ELR (cell line): ENCODE measurements around the gene TUT7.

Experiments
- DNase-seq: peaks from one replicate; pipeline ENCODE4 v3.0.0-alpha.2; 2015; ENCODE audit warnings: low read depth

Gene TUT7

DNA sequence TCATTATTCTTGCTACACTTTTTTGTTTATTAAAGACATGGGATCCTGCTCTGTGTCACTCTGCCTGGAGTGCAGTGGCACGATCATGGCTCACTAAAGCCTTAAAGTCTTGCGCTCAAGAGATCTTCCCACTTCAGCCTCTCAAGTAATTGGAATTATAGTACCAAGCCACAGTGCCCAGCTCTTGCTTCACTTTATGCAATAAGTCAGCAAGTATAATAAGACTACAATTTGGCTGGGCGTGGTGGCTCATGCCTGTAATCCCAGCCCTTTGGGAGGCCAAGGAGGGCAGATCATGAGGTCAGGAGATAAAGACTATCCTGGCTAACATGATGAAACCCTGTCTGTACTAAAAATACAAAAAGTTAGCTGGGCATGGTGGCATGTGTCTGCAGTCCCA, 100.6 kb downstream of the TUT7 start:
- DNase-seq: no peak

DNA sequence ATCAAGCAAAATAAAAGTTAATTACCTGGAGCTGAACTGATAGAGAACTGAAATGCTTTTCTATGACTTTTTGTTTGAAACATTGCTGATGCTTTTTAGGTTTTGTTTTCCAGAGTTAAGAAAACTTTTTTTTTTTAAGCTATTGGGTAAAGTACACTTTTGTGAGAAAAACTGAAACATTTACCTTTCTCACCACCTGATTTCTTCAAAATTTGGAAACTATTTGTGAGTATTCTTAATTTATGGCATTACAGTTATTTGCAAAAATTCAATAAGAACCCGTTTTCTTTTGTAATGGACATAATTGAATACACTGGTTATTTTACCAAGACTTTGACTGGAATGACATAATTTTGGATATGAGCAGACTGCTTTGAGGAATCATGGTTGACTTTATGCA, 101.3 kb downstream of the TUT7 start:
- no peak for DNase-seq

DNA sequence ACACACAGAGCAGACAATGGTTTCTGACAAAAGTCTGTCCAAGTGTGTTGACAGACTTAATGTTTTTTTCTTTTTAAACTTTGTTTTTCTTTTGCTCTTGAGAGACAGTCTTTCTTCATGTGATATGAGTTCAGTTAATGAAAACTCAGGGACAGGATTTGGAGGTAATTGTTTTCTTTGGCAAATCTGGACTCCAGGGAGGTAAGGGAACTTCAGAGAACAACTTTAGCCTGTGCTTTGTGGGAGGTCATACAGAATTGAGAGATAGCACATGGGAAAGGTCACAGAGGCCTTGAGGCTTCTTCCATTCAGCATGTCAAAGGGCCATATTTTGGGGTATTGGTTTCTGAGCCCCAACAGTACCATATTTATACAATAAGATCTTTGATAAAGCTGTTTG, 104.1 kb downstream of the TUT7 start:
- no peak for DNase-seq

DNA sequence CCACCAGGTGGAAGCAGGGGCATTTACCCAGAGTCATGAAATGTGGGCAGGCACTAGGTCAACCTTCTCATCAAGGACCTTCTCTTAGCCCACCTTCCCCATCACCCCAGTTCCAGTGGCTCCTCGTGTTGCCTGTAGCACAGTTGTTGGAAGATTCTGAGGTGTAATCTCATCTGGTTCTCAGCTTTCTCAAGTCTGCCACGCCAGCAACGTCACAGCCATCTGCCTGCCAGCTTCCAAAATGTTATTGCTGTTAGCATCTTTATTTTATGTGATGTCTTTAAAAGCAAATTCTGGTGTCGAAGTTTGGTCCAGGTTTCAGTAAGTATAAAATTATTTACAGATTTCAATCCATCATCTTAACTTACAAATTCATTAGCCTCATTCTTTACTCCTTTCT, 105.5 kb downstream of the TUT7 start:
- no peak for DNase-seq

DNA sequence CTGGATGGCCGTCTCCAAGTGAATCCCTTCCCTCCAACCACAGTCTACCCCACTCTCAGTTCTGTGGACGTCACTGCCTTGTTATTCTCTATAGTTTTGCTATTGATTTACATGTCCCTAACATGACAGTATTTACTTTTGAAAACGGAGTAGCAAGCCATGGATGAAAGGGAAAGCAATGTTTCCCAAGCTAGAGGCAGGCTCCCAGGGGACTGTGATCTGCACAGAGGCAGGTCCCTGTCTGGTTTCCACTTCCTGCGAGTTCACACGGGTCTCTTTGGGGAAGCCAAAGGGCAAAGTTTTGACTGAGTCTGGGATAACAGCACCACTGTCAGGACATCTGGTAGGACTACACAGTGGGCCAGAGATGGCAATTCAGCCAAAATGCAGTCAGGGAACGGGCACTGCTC, 107.5 kb downstream of the TUT7 start:
- DNase-seq: no peak

DNA sequence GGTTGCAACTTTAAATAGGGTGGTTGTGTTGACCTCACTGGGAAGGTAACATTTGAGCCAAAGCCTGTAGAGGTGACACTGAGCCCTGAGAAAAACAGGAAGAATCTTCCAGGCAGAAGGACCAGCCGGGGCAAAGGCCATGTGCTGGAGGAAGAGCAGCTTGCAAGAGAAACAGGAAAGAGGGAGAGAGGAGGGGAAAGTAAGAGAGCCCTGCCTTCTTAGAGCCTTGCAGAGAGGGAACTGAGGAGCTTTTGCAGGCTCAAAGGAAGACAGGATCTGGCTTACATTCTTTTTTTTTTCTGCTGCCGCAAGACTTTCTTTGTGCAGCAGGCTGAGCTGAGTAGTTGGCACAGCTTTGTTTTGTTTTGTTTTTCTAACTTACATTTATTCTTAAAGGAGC, 112.1 kb downstream of the TUT7 start:
- DNase-seq: no peak

DNA sequence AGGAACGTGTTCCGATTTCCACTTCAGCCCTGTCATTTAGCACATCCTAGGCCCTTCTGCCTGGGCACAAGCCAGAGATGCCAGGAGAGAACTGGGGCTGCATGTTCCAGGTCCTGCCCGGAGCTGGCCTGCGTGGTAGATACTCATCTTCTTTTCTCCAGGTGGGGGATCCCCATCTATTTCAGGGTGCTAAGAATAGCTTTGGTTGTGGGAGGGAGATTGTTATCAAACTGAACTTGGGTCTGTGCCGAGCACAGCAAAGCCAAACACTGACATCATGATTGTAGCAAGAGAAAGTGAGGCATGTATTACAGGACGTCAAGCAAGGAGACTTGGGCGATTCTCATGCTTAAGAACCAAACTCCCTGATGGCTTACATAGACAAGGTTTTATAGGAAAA, 113.0 kb downstream of the TUT7 start:
- no peak for DNase-seq

DNA sequence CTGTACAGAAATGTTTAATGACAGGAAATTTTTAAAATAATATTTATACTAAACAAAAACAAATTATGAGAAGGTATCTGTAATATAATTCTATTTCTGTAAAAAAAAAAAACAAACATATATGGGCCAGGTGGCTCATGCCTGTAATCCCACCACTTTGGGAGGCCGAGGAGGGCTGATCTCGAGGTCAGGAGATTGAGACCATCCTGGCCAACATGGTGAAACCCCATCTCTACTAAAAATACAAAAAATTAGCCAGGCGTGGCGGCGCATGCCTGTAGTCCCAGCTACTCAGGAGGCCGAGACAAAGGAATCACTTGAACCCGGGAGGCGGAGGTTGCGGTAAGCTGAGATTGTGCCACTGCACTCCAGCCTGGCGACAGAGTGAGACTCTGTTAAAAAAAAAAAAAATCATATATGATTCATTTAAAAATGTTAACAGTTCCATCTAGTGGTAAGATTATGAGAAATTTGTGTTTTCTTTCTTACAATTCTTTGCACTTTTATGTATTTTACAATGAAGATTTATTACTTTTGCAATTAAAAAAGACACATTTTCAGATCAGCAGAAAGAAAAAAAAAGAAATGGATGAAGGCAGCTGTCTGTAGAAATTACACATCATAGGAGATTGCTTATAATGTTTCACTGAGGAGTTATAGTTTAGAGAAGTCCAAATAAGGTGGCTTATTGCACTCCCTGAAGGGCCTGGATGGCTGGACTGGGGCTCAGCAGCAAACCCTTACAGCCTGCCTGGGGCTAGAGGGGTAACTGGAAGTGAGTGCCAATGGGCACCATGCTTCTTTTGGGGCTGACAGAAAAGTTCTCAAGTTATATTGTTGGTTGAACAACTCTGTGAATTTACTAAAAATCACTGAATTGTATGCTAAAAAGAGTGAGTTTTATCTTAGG, 115.1 kb downstream of the TUT7 start:
- DNase-seq: peak; percentile 35
